ENCODE measurements around the gene MAFG. TPM values are rescaled to one million over a fixed set of nuclear protein-coding genes. Genes with fewer than 3 reads are reported as not detected.
A peak's percentile ranks its signal among the peaks of the same experiment; 100 is the strongest.

The MAFG gene
- total RNA-seq, 1 donor from 2014 or later = 35.8 TPM

DNA sequence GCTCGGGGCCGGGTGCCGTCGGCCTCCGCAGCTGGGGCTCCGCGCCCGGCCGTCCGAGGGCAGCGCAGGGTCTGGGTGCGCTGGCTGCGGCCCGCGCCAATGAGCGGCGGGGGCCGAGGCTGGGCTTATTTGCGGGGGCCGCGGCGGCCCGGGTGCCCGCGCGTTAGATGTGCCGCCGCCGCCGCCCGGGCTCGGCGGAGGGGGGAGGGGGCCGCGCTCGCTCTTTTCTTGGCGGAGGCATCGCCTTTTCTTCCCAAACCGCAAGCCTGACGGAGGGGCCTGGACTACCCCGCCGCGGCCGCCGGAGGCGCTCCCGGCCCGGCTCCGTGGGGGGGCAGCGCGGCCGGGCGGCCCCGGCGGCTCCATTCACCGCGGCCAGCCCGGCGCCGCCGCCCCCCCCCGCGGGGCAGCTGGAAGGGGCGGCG lies 33.6 kb upstream of the MAFG start, which contains the start of gene NOTUM:
NOTUM (minus strand) TSS at position 101 of the 425 bp plus-strand sequence. CDS start 278 bp downstream, outside the sequence.
- Mint-ChIP-seq H3K27me3 (ENCODE audit: low read depth, unreplicated experiment) (peaks cover 32% of the 10 kb centered on the region), H3K36me3 (ENCODE audit: low read depth, unreplicated experiment) (no peaks in the 10 kb centered on the region), H3K27ac (ENCODE audit: unreplicated experiment) (peak within 1 kb of the TSS; percentile 75), H3K9me3 (ENCODE audit: unreplicated experiment) (peaks cover 2% of the 10 kb centered on the region), H3K4me1 (ENCODE audit: low read depth, unreplicated experiment) (no peaks in the 10 kb centered on the region), H3K4me3 (ENCODE audit: unreplicated experiment) (no peak within 1 kb of the TSS)
- Histone ChIP-seq H3K4me1 (ENCODE audit: insufficient read depth, low read length) (no peaks in the 10 kb centered on the region), H3K4me2 (ENCODE audit: low read length) (peak within 1 kb of the TSS; percentile 55), H3K9ac (ENCODE audit: low read length) (no peak within 1 kb of the TSS), H3K27me3 (ENCODE audit: insufficient read depth, low read length) (peaks cover 44% of the 10 kb centered on the region), H3K36me3 (ENCODE audit: insufficient read depth, low read length) (no peaks in the 10 kb centered on the region), H3K9me3 (ENCODE audit: insufficient read depth, low read depth, low read length) (no peaks in the 10 kb centered on the region), H2AFZ (ENCODE audit: low read depth, low read length) (peak within 1 kb of the TSS; percentile 10), H3K79me2 (ENCODE audit: insufficient read depth, low read length) (no peaks in the 10 kb centered on the region), H3K27ac (ENCODE audit: low read depth, low read length) (no peak within 1 kb of the TSS), H3K4me3 (ENCODE audit: insufficient read depth, low read depth, low read length) (no peak within 1 kb of the TSS), H4K20me1 (ENCODE audit: insufficient read depth, low read length) (peaks cover 7% of the 10 kb centered on the region)
- no peak for FAIRE-seq
- TF ChIP-seq, protein P1, sequence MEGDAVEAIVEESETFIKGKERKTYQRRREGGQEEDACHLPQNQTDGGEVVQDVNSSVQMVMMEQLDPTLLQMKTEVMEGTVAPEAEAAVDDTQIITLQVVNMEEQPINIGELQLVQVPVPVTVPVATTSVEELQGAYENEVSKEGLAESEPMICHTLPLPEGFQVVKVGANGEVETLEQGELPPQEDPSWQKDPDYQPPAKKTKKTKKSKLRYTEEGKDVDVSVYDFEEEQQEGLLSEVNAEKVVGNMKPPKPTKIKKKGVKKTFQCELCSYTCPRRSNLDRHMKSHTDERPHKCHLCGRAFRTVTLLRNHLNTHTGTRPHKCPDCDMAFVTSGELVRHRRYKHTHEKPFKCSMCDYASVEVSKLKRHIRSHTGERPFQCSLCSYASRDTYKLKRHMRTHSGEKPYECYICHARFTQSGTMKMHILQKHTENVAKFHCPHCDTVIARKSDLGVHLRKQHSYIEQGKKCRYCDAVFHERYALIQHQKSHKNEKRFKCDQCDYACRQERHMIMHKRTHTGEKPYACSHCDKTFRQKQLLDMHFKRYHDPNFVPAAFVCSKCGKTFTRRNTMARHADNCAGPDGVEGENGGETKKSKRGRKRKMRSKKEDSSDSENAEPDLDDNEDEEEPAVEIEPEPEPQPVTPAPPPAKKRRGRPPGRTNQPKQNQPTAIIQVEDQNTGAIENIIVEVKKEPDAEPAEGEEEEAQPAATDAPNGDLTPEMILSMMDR (IDR thresholded peaks at IDR 0.05; ENCODE audit: insufficient read depth, low read depth, low read length) = no peak
- TF ChIP-seq EZH2 (IDR thresholded peaks at IDR 0.05; ENCODE audit: insufficient read depth, low read length) = no peak
- no peak for DNase-seq (ENCODE audit: low read depth)

DNA sequence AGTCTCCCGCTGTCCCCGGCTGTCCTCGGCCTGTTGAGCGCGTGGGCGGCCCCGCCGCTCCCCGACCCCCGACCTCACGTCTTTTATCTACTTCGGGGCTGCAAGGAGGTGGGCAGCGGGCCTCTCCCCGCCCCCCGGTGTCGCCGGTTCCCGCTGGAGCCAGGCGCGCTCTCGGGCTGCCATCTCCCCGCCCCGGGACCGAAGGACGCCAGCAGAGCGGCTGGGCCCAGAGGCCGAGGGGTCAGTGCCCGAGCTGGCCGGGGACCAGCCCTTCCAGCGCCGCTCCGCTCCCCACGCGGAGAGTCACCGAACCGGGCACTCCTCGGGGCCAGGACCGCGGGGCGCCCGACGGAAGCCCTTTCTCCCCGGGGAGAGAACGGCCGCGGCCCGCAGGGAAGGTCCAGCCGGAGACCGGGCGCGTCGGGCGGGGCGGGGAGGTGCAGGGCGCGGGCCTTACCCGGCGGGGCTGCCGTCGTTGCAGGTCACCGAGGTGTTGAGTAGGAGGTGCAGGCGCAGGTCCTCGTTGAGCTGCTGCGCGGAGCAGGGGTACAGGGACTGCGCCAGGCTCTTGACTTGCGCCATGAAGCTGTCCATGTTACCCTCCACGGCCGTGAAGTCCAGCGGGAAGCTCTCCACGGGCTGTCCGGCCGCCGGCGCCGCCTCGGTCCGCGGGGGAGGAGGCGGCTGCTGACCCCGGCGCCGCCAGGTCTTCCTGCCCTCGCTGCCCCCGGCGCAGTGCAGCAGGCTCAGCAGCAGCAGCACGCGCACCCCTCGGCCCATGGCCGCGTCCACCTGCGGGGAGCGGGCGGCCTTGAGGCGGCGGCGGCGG lies 32.8 kb upstream of the MAFG start:
- H3K79me2 ChIP-seq (ENCODE audit: insufficient read depth, low read length) = no peaks in the 10 kb centered on the region
- peak overlapping the region; percentile 55 for H3K4me2 ChIP-seq (ENCODE audit: low read length)
- H3K27me3 ChIP-seq (ENCODE audit: insufficient read depth, low read length) = peaks cover 44% of the 10 kb centered on the region
- no peaks in the 10 kb centered on the region for H3K36me3 ChIP-seq (ENCODE audit: insufficient read depth, low read length)
- no peak overlapping the region for H3K4me3 Mint-ChIP-seq (ENCODE audit: unreplicated experiment)
- TF ChIP-seq, protein P1 (IDR thresholded peaks at IDR 0.05; ENCODE audit: insufficient read depth, low read depth, low read length) = no peak
- peak; percentile 100 for TF ChIP-seq EZH2 (IDR thresholded peaks at IDR 0.05; ENCODE audit: insufficient read depth, low read length)
- no peak overlapping the region for H3K27ac ChIP-seq (ENCODE audit: low read depth, low read length)
- H4K20me1 ChIP-seq (ENCODE audit: insufficient read depth, low read length) = peaks cover 7% of the 10 kb centered on the region
- H3K36me3 Mint-ChIP-seq (ENCODE audit: low read depth, unreplicated experiment) = no peaks in the 10 kb centered on the region
- DNase-seq (ENCODE audit: low read depth) (no peak), FAIRE-seq (no peak)
- peaks cover 3% of the 10 kb centered on the region for H3K4me1 Mint-ChIP-seq (ENCODE audit: low read depth, unreplicated experiment)
- no peak overlapping the region for H3K4me3 ChIP-seq (ENCODE audit: insufficient read depth, low read depth, low read length)
- H2AFZ ChIP-seq (ENCODE audit: low read depth, low read length) = peak overlapping the region; percentile 10
- H3K27ac Mint-ChIP-seq (ENCODE audit: unreplicated experiment) = no peak overlapping the region
- no peak overlapping the region for H3K9ac ChIP-seq (ENCODE audit: low read length)
- no peaks in the 10 kb centered on the region for H3K4me1 ChIP-seq (ENCODE audit: insufficient read depth, low read length)
- H3K9me3 Mint-ChIP-seq (ENCODE audit: unreplicated experiment) = peaks cover 2% of the 10 kb centered on the region
- peaks cover 35% of the 10 kb centered on the region for H3K27me3 Mint-ChIP-seq (ENCODE audit: low read depth, unreplicated experiment)
- H3K9me3 ChIP-seq (ENCODE audit: insufficient read depth, low read depth, low read length) = no peaks in the 10 kb centered on the region

Data from astrocyte (in vitro differentiated cells and primary cell).